Peyer's patch (tissue), 4 donors: ENCODE data around the gene TLR3.

Experiments
- CTCF ChIP-seq, 6 experiments: fragments of 450-650 bp in 4 of 6; fragments of 200-600 bp in 2 of 6; sonication (generic) in 1 of 6; IDR thresholded peaks; one replicate each; pipeline ENCODE4 v1.5.1; 2017 to 2019; ENCODE audit warnings: antibody characterized with exemption in 6 of 6, mild to moderate bottlenecking in 3 of 6, moderate library complexity in 1 of 6
- POLR2A ChIP-seq, 2 donors: fragments of 450-650 bp; IDR thresholded peaks; one replicate each; pipeline ENCODE4 v1.5.1; 2017; ENCODE audit warnings: antibody characterized with exemption in 2 of 2, mild to moderate bottlenecking in 2 of 2, moderate library complexity in 2 of 2

- TF ChIP-seq CTCF (IDR thresholded peaks at IDR 0.05) (no peak), POLR2A (IDR thresholded peaks at IDR 0.05) (no peak)
Observed at GRCh38 chr4:186072516-186072915, 3.6 kb downstream of the TLR3 start.
